Kidney epithelial cell (primary cell): ENCODE measurements around the gene RGMB. TPM values are rescaled to one million over a fixed set of nuclear protein-coding genes. Genes with fewer than 3 reads are reported as not detected.

Experiments used
- DNase-seq: peaks from one replicate; pipeline ENCODE4 v3.0.0-alpha.2; 2010; ENCODE audit warnings: low read depth
- H3K27me3 ChIP-seq: 2 replicates; pipeline ENCODE4 v1.6.0; 2011; ENCODE audit warnings: low read length; ENCODE audit not compliant: control insufficient read depth, insufficient read depth
- H3K36me3 ChIP-seq: 2 replicates; pipeline ENCODE4 v1.5.1; 2011; ENCODE audit warnings: low read length; ENCODE audit not compliant: control insufficient read depth, insufficient read depth
- H3K4me3 ChIP-seq: 2 replicates; pipeline ENCODE4 v1.5.1; 2011; ENCODE audit warnings: low read depth, mild to moderate bottlenecking, control low read depth, low read length
- total RNA-seq: library from RNA; depleted of rRNA; stranded (reverse); fragments of >200 nt; gene quantifications from 2 replicates; pipeline ENCODE4 v1.2.3, GENCODE V29; 2015
- TF ChIP-seq, protein P1 (sequence below): IDR thresholded peaks from 2 replicates; pipeline ENCODE4 v1.5.1; 2011; ENCODE audit warnings: mild to moderate bottlenecking, moderate library complexity, low read length, control low read depth, inconsistent platforms; ENCODE audit not compliant: insufficient read depth, poor library complexity, severe bottlenecking

The RGMB gene
- total RNA-seq, 1 donor from 2014 or later = 21.6 TPM

DNA sequence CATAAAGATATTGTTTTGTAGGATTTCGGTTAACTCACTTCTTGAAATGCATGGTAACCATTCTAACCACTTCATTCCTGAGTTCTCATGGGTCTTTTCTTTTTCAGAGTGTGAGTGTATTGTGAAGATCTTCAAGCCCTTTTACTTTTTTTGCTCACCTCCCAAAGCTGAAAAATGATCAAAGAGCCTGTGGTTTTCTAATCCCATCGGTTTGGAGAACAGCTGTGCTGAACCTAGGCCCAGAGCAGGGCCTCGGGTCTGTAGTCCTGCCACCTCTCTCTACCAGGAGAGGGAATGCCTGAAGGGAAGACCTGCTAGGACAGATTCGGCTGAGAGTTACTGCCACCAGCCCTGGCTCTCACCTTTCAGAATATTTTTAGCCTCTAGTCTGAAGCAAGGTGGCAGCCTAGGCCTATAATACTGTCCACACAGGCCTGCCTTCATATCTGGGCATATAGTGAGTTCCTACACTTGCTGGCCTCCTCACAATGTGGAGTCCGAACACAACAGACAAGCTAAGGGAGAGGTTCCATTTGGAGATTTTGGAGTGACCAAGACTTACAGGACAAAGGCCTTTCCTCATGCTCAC is 13.8 kb downstream of the RGMB start:
- TF ChIP-seq, protein P1, sequence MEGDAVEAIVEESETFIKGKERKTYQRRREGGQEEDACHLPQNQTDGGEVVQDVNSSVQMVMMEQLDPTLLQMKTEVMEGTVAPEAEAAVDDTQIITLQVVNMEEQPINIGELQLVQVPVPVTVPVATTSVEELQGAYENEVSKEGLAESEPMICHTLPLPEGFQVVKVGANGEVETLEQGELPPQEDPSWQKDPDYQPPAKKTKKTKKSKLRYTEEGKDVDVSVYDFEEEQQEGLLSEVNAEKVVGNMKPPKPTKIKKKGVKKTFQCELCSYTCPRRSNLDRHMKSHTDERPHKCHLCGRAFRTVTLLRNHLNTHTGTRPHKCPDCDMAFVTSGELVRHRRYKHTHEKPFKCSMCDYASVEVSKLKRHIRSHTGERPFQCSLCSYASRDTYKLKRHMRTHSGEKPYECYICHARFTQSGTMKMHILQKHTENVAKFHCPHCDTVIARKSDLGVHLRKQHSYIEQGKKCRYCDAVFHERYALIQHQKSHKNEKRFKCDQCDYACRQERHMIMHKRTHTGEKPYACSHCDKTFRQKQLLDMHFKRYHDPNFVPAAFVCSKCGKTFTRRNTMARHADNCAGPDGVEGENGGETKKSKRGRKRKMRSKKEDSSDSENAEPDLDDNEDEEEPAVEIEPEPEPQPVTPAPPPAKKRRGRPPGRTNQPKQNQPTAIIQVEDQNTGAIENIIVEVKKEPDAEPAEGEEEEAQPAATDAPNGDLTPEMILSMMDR = no peak

DNA sequence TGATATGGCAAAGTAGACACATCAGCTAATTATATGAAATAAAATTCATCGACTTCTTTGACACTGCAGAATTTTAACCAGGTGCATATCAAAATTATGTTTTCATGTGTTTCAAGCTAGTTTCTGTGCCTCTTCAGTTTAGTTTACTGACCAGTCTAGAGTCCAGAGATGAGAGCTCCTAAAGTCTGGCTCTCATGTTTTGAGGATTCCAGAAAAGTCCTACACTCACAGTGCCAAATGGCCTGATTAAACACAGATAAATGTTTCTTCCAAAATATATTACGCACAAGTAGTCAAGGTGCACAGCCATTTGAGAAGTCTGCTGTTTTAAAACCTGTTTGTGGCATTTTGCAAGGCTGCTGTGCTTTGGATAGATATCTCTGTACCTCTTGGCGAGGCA is 15.6 kb downstream of the RGMB start:
- Histone ChIP-seq H3K4me3 (no peak overlapping the region), H3K36me3 (no peaks in the 10 kb centered on the region), H3K27me3 (no peaks in the 10 kb centered on the region)
- DNase-seq = no peak
- TF ChIP-seq, protein P1 = no peak

More for the DNA sequence above, 13.8 kb downstream of the RGMB start:
- no peak for DNase-seq
- Histone ChIP-seq H3K4me3 (no peak overlapping the region), H3K36me3 (peaks cover 1% of the 10 kb centered on the region), H3K27me3 (no peaks in the 10 kb centered on the region)

DNA sequence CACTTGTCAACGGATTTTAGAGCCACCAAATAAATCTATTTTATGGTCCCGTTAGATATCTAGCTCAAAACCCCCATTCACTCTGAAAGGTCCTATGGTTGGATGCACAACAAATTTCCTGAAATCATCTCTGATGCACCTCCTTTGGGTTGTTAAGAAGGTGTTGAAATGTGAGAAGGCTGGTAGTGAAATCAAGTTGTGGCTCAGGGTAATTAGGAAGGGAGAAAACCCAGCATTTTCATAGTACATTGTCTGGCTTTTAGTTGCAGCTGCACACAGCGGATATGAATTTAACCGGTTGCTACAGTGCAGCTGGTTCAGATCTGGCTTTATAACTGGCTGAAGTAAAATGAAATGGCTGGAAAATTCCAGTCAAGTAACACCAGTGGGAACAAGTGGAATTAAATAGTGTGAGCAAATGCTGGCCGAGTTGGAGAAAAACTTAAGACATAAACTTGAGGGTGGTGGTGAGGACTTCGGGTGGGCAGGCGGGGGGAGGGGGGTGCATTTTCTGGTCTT is 17.6 kb downstream of the RGMB start:
- no peak for DNase-seq
- no peaks in the 10 kb centered on the region for H3K27me3 ChIP-seq
- H3K36me3 ChIP-seq = no peaks in the 10 kb centered on the region
- TF ChIP-seq, protein P1 = no peak
- no peak overlapping the region for H3K4me3 ChIP-seq

DNA sequence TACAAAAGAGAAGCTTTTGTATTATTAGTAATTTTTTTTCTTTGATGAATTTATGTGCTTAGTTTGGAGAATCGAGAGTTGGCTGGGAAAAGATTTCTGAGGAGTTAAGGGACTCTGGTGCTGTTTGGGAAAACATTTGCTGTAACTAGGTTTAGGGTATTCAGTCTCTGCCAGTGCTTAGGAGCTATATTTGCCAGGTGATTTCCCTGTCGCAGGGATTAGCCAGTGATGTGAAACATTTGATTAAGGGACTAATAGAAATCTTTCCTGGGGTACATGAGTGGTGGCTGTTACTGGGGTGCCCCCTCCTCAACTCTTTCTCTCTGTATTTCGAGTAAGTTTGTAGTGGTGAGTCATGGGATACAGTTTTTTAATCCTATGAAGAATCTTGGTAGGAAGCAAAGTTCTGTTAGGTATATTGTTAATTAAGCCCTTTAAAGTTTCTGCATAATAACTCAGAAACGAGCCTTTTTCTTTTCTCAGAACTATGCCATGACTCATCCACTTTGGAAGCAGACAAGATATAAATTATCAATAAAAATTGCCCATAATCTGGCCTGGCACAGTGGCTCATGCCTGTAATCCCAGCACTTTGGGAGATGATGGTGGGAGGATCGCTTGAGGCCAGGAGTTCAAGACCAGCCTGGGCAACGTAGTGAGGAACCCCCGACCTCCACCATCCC is 18.6 kb downstream of the RGMB start:
- TF ChIP-seq, protein P1 = no peak
- Histone ChIP-seq H3K36me3 (no peaks in the 10 kb centered on the region), H3K4me3 (no peak overlapping the region), H3K27me3 (no peaks in the 10 kb centered on the region)
- no peak for DNase-seq

DNA sequence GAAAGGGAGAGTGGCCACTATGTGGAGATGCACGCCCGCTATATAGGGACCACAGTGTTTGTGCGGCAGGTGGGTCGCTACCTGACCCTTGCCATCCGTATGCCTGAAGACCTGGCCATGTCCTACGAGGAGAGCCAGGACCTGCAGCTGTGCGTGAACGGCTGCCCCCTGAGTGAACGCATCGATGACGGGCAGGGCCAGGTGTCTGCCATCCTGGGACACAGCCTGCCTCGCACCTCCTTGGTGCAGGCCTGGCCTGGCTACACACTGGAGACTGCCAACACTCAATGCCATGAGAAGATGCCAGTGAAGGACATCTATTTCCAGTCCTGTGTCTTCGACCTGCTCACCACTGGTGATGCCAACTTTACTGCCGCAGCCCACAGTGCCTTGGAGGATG is 19.8 kb downstream of the RGMB start:
- H3K27me3 ChIP-seq = no peaks in the 10 kb centered on the region
- TF ChIP-seq, protein P1 = no peak
- H3K4me3 ChIP-seq = no peak overlapping the region
- H3K36me3 ChIP-seq = no peaks in the 10 kb centered on the region
- DNase-seq = no peak
